ENCODE results near the gene DGCR2. TPM values are rescaled to one million over a fixed set of nuclear protein-coding genes. Genes with fewer than 3 reads are reported as not detected.

Gene DGCR2
- total and polyA plus RNA-seq, 4 experiments from 2014 or later: 33.1 to 66.7 (median 56.6) TPM

DNA sequence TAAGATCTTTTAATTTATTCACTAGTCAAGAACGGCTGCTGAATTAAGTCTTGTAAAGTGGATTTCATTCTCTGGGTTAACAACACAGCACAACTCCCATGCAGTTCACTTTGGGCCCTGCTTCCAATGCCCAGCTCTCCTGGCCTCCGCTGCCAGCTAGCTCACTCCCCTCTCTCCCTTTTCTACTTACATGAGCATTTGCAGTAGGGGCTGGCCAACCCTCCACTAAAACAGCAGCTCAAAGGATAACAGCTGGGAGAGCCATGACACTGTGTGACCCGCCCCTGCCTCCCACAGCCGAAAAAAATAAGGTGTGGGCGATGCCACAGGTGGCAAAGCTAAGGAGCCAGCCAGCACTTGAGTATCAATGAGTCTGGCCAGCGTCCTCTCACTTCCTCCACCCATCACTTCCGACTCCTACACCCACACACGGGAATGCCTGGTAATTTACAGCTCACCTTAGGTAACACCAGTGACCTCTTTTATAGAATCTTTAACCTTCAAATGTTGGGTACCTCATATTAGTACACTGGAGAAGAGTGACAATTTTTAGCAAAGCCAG is 56.8 kb downstream of the DGCR2 start:
- POLR2A ChIA-PET (ENCODE audit: partially characterized antibody): no interaction called here
- Mint-ChIP-seq H3K4me3 (no peak overlapping the region), H3K9me3 (no peaks in the 10 kb centered on the region), H3K36me3 (peaks cover 44 to 78% of the 10 kb centered on the region in 2 donors), H3K4me1 (peaks cover 0 to 3% (median under 1%) of the 10 kb centered on the region in 4 donors), H3K27me3 (no peaks in the 10 kb centered on the region), H3K27ac (peak overlapping the region in 3 of 7 donors; percentile 30 to 74 (median 65))
- Histone ChIP-seq H3K36me3 (ENCODE audit: insufficient read depth, low read length) (peaks cover 78% of the 10 kb centered on the region), H3K4me1 (ENCODE audit: insufficient read depth, low read length) (no peaks in the 10 kb centered on the region), H3K27ac (ENCODE audit: low read depth, low read length) (no peak overlapping the region), H3K27me3 (ENCODE audit: insufficient read depth, low read length) (no peaks in the 10 kb centered on the region), H3K9me3 (ENCODE audit: control insufficient read depth in 1 of 2, low read length in 2 of 2) (no peaks in the 10 kb centered on the region), H3K4me3 (ENCODE audit: low read length in 2 of 2) (no peak overlapping the region)
- no peak for DNase-seq
- CTCF ChIA-PET (ENCODE audit: partially characterized antibody): no interaction called here
- intact Hi-C loops (cut with micrococcal nuclease): no loop called here

DNA sequence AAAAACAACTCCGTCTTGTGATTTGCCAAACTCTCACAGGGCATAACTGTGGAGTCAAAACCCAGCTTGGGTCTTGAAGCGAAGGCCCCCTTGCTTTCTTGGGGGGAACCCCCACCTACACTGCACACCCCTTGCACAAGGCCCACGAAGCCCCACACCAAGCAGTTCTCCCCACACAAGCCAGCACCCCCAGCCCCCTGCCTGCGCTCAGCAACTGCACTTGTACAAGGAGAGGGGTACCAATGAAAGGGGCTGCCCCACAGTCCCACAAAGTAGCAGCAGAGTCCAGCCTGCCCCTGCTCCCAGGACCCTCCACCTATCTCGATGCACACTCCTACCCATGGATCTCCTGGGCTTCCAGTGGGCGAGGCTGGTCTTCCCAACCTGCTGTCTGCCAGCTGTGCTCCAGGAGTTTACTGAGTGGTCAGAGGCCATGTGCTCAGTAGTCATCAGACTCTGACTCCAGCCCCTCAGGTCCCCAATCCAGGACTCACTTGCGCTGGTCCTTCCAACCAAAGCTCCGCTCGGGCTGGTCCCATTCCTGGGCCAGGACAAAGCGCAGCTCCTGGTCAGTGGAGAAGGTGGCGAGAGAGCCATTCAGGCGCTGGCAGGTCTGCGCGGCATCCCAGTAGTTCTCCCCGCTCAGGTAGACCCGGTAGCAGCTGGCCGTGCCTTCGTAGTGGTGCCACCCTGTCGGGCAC is 57.7 kb downstream of the DGCR2 start:
- Mint-ChIP-seq H3K4me3 (no peak overlapping the region), H3K36me3 (peaks cover 44 to 79% of the 10 kb centered on the region in 2 donors), H3K9me3 (peaks cover 0 to 2% (median 0%) of the 10 kb centered on the region in 8 donors), H3K27me3 (no peaks in the 10 kb centered on the region), H3K4me1 (peaks cover 0 to 1% (median 0%) of the 10 kb centered on the region in 4 donors), H3K27ac (peak overlapping the region in 2 of 7 donors; percentile 31 to 70)
- Histone ChIP-seq H3K27ac (ENCODE audit: low read depth, low read length) (no peak overlapping the region), H3K4me3 (ENCODE audit: low read length in 2 of 2) (no peak overlapping the region), H3K36me3 (ENCODE audit: insufficient read depth, low read length) (peaks cover 83% of the 10 kb centered on the region), H3K9me3 (ENCODE audit: control insufficient read depth in 1 of 2, low read length in 2 of 2) (no peaks in the 10 kb centered on the region), H3K27me3 (ENCODE audit: insufficient read depth, low read length) (no peaks in the 10 kb centered on the region), H3K4me1 (ENCODE audit: insufficient read depth, low read length) (no peaks in the 10 kb centered on the region)
- CTCF ChIA-PET (ENCODE audit: partially characterized antibody): no interaction called here
- POLR2A ChIA-PET (ENCODE audit: partially characterized antibody): interaction anchor here (0.5 kb wide), 1 partner anchor 33 kb away, joined by 4 read pairs; no protein-coding TSS in a partner anchor
- intact Hi-C loops (cut with micrococcal nuclease): no loop called here
- no peak for DNase-seq

DNA sequence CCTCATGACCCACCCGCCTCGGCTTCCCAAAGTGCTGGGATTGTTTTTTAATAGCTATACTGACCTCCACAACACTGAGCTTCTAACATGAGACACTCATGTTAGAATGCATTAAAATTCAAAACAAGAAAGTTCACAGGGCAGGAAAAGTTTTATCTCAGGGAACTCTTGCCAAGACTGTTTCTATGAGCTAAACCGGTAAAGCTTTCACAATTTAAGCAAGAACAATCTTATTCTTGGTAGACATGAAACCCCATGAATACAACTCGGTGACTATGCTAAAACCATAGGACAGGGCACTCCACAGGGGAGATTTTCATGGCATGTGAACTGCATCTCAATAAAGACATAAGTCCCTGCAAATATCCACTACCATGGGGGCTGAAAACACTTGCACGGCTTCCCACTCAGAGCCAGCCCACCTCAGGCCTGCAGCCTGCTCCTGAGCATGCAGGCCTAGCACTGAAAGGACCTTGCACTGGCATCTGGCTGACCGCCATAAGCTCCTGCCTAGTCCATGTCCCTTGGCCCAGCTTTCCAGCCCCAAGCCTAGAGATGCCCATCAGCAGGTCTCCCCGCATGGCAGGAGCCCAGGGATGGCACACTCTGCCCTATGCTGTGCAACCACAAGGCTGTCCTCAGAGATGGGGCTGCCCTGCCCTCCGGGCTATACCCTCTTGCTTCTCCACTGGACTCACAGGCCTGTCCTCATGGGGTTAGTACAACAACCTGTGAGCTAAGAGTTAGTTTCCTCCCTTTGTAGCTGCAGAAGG is 58.4 kb downstream of the DGCR2 start:
- Mint-ChIP-seq H3K36me3 (peaks cover 46 to 83% of the 10 kb centered on the region in 2 donors), H3K9me3 (peaks cover 0 to 2% (median 0%) of the 10 kb centered on the region in 8 donors), H3K27ac (no peak overlapping the region), H3K27me3 (no peaks in the 10 kb centered on the region), H3K4me1 (peaks cover 0 to 2% (median under 1%) of the 10 kb centered on the region in 4 donors), H3K4me3 (no peak overlapping the region)
- no peaks in the 10 kb centered on the region for H3K4me1 ChIP-seq (ENCODE audit: insufficient read depth, low read length)
- no peaks in the 10 kb centered on the region for H3K9me3 ChIP-seq (ENCODE audit: control insufficient read depth in 1 of 2, low read length in 2 of 2)
- DNase-seq: no peak
- intact Hi-C loops (cut with micrococcal nuclease): no loop called here
- ChIA-PET CTCF (ENCODE audit: partially characterized antibody) (no interaction called here), POLR2A (ENCODE audit: partially characterized antibody) (interaction anchor here (0.5 kb wide), 1 partner anchor 32 kb away, joined by 4 read pairs; no protein-coding TSS in a partner anchor)
- H3K27me3 ChIP-seq (ENCODE audit: insufficient read depth, low read length): no peaks in the 10 kb centered on the region
- no peak overlapping the region for H3K27ac ChIP-seq (ENCODE audit: low read depth, low read length)
- H3K36me3 ChIP-seq (ENCODE audit: insufficient read depth, low read length): peaks cover 86% of the 10 kb centered on the region
- no peak overlapping the region for H3K4me3 ChIP-seq (ENCODE audit: low read length in 2 of 2)

DNA sequence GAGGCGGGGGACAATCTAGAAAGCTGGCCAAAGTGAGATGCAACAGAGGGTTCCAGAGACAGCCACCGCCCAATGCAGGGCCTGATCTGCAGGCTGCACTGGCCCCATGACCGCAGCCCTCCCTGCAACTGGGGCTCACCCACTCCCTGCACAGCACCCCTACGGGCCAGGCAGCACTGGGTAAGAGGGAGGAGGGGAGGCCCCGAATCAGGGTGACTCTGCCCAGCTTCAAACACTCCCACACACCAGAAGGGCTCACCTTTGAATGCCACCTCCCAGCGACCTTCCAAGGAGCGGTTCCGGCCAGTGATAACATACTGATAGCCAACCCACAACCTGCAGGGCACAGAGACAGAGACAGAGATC is 59.3 kb downstream of the DGCR2 start:
- intact Hi-C loops (cut with micrococcal nuclease): no loop called here
- CTCF ChIA-PET (ENCODE audit: partially characterized antibody): no interaction called here
- H3K4me3 Mint-ChIP-seq: no peak overlapping the region

DNA sequence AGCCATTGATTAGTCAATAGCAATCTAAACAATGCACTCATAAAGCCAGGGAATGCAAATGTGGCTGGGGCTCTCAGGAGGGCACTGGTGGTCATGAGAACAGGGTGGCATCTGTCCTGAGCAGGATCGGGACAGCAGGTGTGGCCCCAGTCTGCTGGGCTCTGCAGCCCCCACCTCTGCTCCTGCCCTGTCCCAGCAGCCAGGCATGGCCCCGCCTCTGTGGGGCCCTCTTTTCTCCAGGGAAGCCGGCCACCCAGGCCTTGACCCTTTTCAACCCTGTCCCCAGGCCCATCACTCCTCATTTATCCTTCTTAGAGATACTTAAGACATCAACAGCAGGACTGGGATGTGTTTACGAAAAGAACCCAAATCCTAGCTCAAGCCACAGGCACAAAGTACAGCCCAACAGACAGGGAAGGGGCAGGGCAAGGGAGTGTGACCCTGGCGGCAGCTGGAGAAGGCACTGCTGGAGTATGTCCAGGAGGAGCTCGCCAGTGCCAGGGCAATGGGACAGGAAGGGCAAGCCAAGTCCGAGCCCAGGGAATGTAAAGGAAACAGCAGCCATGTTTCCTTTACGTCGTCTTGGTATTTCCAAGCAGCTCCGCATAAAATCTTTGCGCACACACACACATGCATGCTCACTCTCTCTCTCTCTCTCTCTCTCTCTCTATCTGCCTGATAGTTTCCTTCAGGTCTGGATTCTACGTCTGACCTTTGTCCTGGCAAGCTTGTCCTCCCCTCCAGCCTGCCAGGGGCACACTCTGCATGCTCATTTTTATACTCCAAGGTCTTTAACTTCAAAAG is 59.9 kb downstream of the DGCR2 start:
- ChIA-PET CTCF (ENCODE audit: partially characterized antibody) (no interaction called here), POLR2A (ENCODE audit: partially characterized antibody) (no interaction called here)
- Mint-ChIP-seq H3K27ac (peak overlapping the region in 1 of 7 donors; percentile 32), H3K4me3 (no peak overlapping the region), H3K36me3 (peaks cover 52 to 82% of the 10 kb centered on the region in 2 donors), H3K27me3 (no peaks in the 10 kb centered on the region), H3K9me3 (peaks cover 0 to 2% (median 0%) of the 10 kb centered on the region in 8 donors), H3K4me1 (peaks cover 0 to 6% (median 2%) of the 10 kb centered on the region in 4 donors)
- Histone ChIP-seq H3K4me3 (ENCODE audit: low read length in 2 of 2) (no peak overlapping the region), H3K9me3 (ENCODE audit: control insufficient read depth in 1 of 2, low read length in 2 of 2) (no peaks in the 10 kb centered on the region), H3K36me3 (ENCODE audit: insufficient read depth, low read length) (peaks cover 89% of the 10 kb centered on the region), H3K27ac (ENCODE audit: low read depth, low read length) (no peak overlapping the region), H3K4me1 (ENCODE audit: insufficient read depth, low read length) (no peaks in the 10 kb centered on the region), H3K27me3 (ENCODE audit: insufficient read depth, low read length) (no peaks in the 10 kb centered on the region)
- DNase-seq: no peak
- intact Hi-C loops (cut with micrococcal nuclease): no loop called here

More for the DNA sequence above, 59.3 kb downstream of the DGCR2 start:
- Mint-ChIP-seq H3K36me3 (peaks cover 52 to 82% of the 10 kb centered on the region in 2 donors), H3K4me1 (peaks cover 0 to 6% (median 2%) of the 10 kb centered on the region in 4 donors), H3K27me3 (no peaks in the 10 kb centered on the region), H3K9me3 (peaks cover 0 to 2% (median 0%) of the 10 kb centered on the region in 8 donors), H3K27ac (peak overlapping the region in 1 of 7 donors; percentile 32)
- Histone ChIP-seq H3K4me3 (ENCODE audit: low read length in 2 of 2) (no peak overlapping the region), H3K4me1 (ENCODE audit: insufficient read depth, low read length) (no peaks in the 10 kb centered on the region), H3K9me3 (ENCODE audit: control insufficient read depth in 1 of 2, low read length in 2 of 2) (no peaks in the 10 kb centered on the region), H3K27ac (ENCODE audit: low read depth, low read length) (no peak overlapping the region), H3K36me3 (ENCODE audit: insufficient read depth, low read length) (peaks cover 86% of the 10 kb centered on the region), H3K27me3 (ENCODE audit: insufficient read depth, low read length) (no peaks in the 10 kb centered on the region)
- no peak for DNase-seq
- POLR2A ChIA-PET (ENCODE audit: partially characterized antibody): no interaction called here

DNA sequence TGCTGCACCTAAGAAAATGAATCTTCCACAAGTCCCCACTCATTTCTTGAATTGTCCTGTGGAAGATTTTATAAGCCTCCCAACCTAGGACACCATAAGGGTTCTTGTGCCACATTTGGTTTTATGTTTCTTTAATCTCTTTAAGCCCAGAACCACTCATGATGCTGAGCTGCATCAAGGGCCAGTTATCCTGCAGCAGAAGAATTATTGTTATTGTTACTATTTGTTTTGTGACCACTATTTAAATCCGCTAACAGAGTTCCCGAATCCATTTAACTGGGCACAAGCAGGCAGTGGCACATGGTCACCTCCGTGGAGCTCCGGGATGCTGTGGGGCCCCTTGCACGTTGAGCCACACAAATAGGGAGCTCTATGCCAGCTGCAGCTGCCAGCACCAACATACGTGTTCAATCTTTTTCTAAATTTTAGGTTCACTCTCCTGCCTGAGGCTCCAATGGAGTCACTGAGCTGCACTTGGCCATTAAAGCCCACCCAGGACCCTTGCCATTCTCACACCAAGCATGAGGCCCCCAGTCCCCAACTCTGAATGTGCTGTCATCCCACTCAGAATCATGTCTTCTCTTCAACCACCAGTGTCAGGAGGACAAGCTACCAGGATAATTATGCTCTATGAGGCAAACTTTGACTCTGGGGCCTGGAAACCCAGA is 60.6 kb downstream of the DGCR2 start:
- DNase-seq: no peak
- Histone ChIP-seq H3K27me3 (ENCODE audit: insufficient read depth, low read length) (no peaks in the 10 kb centered on the region), H3K36me3 (ENCODE audit: insufficient read depth, low read length) (peaks cover 91% of the 10 kb centered on the region), H3K4me1 (ENCODE audit: insufficient read depth, low read length) (no peaks in the 10 kb centered on the region), H3K9me3 (ENCODE audit: control insufficient read depth in 1 of 2, low read length in 2 of 2) (no peaks in the 10 kb centered on the region), H3K27ac (ENCODE audit: low read depth, low read length) (no peak overlapping the region), H3K4me3 (ENCODE audit: low read length in 2 of 2) (no peak overlapping the region)
- H3K27ac Mint-ChIP-seq: peak overlapping the region in 1 of 7 donors; percentile 8
- intact Hi-C loops (cut with micrococcal nuclease): no loop called here
- peaks cover 0 to 6% (median 2%) of the 10 kb centered on the region in 4 donors for H3K4me1 Mint-ChIP-seq
- ChIA-PET POLR2A (ENCODE audit: partially characterized antibody) (no interaction called here), CTCF (ENCODE audit: partially characterized antibody) (no interaction called here)
- peaks cover 0 to 2% (median 0%) of the 10 kb centered on the region in 8 donors for H3K9me3 Mint-ChIP-seq
- H3K4me3 Mint-ChIP-seq: no peak overlapping the region
- H3K27me3 Mint-ChIP-seq: no peaks in the 10 kb centered on the region
- peaks cover 55 to 86% of the 10 kb centered on the region in 2 donors for H3K36me3 Mint-ChIP-seq
